RWPE1 (cell line): Measurements from ENCODE around the gene TRABD2B.

Source experiments
- CTCF ChIA-PET: fragments of 350-600 bp; sonication (Branson Sonifier 250); formaldehyde crosslinking; extraction: SDS; loops from one replicate; lab custom pipeline; 2021; lab: Yijun Ruan, JAX
- POLR2A ChIA-PET: fragments of 400-600 bp; formaldehyde crosslinking; extraction: SDS; loops from one replicate; lab custom pipeline; 2020; ENCODE audit warnings: antibody characterized with exemption; ENCODE audit not compliant: low non-redundant PET; lab: Yijun Ruan, JAX
- DNase-seq: peaks from one replicate; pipeline ENCODE4 v3.0.0; 2012; ENCODE audit warnings: low spot score
- H3K27ac ChIP-seq: fragments of 450-650 bp; 2 replicates; pipeline ENCODE4 v1.5.1; 2017
- TF ChIP-seq, protein P1 (sequence below): fragments of 450-650 bp; conservative IDR thresholded peaks from 2 replicates; pipeline ENCODE4 v1.5.1; 2017; ENCODE audit warnings: low read depth, mild to moderate bottlenecking

The TRABD2B gene

DNA sequence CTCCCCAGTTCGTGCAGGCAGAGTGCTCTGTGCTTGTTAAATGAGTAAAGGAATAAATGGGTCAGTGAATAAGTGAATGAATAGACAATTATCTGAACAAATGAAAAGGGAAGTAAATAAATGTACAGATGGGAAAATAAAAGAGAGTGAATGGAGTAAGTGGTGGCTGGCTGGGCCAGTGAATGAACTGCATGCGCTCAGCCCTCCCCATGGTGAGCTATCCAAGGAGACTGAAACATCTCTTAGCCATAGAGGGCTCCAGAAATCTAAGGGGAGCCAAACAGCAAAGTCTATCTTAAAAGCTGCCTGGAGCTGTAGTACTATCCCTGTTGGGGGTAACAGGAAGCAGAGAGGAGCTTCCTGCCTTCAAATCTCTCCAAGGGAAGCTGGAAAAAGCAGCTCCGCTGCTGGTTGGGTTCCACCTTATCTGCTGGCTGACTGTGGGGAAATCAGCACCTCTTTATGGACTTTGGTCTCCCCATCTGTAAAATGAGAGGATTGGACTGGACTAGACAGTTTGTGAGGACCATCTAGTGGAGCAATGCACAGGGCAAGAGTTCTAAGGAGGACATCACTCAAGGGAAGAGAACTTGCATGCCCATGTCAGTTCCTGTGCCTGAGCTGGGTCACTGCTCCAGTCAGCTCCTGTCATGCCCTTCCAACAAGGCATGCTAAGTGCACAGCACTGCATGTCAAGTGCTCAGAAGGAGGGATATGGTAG, 77.9 kb downstream of the TRABD2B start:
- TF ChIP-seq, protein P1, sequence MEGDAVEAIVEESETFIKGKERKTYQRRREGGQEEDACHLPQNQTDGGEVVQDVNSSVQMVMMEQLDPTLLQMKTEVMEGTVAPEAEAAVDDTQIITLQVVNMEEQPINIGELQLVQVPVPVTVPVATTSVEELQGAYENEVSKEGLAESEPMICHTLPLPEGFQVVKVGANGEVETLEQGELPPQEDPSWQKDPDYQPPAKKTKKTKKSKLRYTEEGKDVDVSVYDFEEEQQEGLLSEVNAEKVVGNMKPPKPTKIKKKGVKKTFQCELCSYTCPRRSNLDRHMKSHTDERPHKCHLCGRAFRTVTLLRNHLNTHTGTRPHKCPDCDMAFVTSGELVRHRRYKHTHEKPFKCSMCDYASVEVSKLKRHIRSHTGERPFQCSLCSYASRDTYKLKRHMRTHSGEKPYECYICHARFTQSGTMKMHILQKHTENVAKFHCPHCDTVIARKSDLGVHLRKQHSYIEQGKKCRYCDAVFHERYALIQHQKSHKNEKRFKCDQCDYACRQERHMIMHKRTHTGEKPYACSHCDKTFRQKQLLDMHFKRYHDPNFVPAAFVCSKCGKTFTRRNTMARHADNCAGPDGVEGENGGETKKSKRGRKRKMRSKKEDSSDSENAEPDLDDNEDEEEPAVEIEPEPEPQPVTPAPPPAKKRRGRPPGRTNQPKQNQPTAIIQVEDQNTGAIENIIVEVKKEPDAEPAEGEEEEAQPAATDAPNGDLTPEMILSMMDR: no peak
- ChIA-PET CTCF (interaction anchor here (0.6 kb wide), 1 partner anchor 284 kb away, joined by 3 read pairs; no protein-coding TSS in a partner anchor), POLR2A (no interaction called here)
- H3K27ac ChIP-seq: no peak overlapping the region
- DNase-seq: no peak

DNA sequence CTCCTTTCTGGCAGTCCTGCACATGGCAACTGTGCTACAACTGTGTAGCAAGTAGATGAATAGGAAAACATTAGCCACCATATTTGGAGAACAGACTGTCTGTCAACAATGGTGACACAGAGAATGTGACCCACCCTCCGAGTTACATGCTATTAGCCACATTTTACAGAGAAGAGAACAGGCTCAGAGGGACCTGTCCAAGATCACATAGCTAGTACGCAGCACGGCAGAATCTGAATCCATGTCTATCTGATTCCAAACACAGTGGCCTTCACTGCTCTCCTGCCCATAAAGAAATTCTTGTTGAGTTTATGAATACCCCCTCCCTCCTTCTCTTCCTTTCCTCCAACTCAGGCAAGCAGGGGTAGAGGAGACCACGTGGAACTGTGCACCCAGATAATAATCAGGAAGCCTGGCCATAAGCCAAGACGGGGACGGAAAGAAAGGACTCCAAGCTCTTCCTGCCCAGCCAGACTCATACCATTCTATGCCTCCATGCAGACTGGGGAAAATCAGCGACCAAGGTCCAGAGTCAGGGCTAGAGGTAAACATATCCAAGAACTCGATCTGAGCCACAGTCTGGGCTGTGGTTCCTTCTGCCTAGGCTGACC, 78.8 kb downstream of the TRABD2B start:
- ChIA-PET POLR2A (no interaction called here), CTCF (interaction anchor here (0.6 kb wide), 2 partner anchors 32 to 285 kb away, joined by 3 read pairs; no protein-coding TSS in a partner anchor)
- no peak for DNase-seq
- TF ChIP-seq, protein P1: no peak
- no peak overlapping the region for H3K27ac ChIP-seq

DNA sequence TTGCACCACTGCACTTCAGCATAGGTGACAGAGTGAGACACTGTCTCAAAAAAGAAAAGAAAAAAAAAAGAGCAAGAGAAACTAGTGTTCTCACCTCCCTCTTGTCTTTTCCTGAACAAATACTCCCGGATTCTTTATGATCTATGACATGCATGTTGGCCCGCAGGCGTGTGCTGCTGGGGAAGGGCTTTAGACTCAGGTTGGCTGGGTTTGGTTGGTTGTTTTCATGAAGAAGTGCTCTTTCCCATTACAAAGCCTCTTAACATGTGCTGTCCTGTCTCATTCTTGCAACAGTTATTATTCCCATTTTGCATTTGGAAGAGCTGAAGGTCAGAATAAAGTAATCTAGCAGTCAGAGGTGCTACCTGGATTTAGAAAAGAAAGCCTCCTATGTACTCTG, 79.5 kb downstream of the TRABD2B start:
- TF ChIP-seq, protein P1: no peak
- DNase-seq: no peak
- POLR2A ChIA-PET: no interaction called here
- CTCF ChIA-PET: no interaction called here
- no peak overlapping the region for H3K27ac ChIP-seq

DNA sequence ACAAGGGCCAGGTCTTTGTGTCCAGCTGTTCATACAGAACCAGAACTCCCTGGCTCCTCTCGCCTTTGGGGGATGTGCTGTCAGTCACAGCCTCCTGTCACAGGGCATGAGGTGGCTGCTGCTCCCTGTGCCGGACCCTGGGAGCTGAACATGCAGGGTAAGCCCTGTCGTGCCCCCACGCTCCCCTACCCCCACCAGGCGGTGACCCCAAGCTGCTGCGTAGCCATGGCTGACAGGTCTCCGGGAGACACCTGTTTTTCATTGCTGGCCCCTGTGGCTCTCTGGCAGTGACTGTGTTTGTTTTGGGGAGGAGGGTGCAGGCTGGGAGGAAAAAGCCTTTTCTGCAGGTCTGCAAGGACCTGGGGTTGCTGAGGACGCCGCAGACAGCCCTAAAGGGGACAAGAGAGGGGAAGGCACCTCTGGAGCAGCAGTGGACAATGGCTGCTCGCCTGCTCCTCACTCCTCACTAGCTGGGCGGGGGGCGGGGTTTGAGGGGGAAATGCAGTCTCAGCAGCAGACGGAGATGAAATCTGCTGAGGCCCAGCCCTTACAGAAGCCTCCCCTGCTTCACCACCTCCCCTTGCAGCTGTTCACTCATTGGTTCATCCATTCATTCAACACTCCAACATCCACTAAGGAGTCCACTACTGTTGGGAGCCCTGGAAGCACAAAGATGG, 81.4 kb downstream of the TRABD2B start:
- TF ChIP-seq, protein P1: no peak
- ChIA-PET POLR2A (no interaction called here), CTCF (no interaction called here)
- no peak overlapping the region for H3K27ac ChIP-seq
- DNase-seq: no peak

DNA sequence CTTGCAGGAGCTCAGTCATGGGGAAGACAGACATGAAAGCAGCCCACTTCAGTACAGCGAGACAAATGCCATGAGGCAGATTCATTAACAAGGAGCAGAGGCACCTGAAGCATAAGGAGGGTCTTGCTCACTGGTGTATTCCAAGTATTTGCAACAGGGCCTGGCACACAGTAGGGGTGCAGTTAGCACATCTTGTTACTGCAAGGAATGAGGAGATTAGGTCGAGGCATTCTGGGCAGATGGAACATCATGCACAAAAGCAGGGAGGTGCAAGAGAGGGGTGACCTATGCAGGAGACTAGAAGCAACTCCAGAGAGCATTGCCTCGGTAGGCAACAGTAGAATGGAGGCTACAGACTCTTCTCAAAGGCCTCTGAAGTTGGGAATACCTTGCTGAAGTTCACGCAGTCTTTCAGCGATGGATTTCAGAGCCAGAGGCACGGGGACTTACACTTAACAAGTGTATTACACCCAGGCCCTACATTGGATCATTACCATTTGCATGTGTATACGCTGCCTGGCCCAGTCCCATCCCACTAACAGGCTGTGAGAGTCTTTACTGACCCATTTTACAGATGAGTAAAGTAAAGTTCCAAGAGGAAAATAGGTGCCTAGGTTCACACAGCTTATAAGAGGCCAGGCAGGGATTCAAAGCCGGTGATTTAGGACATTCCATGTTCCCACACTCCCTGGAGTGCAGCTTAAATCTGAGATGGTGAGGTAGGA, 82.1 kb downstream of the TRABD2B start:
- no peak for DNase-seq
- CTCF ChIA-PET: no interaction called here
- TF ChIP-seq, protein P1: no peak
- no peak overlapping the region for H3K27ac ChIP-seq
- POLR2A ChIA-PET: no interaction called here

DNA sequence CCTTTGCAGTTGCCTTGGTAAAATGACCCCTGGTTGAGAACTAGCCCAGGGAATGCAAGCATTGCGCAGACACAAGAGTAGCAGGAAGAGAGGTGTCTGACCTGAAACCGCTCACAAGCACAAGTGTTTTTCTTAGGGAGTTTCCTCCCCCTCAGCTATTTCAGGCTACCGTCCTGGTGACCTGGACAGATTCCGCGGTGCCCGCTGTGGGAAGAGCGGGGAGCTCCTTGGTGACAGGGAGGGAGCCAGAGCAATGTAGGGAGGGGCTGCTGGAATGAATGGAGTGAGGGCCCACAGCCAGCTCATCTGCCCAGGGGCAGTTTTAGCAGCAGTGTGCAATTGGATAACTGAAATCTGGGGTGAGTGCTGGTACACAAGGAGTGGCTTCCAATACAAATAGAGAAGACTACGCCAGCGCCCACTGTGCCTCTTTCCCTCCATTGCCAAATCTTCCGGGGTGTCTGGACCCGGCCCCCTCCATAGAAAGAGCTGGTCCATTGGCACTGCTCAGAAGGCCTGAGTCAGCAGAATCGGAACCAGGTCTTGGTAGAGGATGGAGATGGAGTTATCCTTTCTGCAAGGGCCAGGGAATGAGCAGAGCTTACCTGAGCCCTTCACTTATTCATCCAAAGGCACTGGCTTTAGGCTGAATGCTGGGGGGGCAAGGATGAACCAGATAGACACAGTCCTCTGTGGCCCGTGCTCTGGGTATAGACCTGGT, 82.8 kb downstream of the TRABD2B start:
- POLR2A ChIA-PET: no interaction called here
- no peak overlapping the region; the same call in 1 of the 2 replicates for H3K27ac ChIP-seq

More for the DNA sequence above, 82.8 kb downstream of the TRABD2B start:
- no peak for DNase-seq
- TF ChIP-seq, protein P1: no peak
- CTCF ChIA-PET: no interaction called here
